Measurements from ENCODE around the gene TEX2. TPM values are rescaled to one million over a fixed set of nuclear protein-coding genes. Genes with fewer than 3 reads are reported as not detected.

TEX2 gene
- total and polyA plus RNA-seq, 5 experiments from 2014 or later: 5.2 to 14.0 (median 7.3) TPM

DNA sequence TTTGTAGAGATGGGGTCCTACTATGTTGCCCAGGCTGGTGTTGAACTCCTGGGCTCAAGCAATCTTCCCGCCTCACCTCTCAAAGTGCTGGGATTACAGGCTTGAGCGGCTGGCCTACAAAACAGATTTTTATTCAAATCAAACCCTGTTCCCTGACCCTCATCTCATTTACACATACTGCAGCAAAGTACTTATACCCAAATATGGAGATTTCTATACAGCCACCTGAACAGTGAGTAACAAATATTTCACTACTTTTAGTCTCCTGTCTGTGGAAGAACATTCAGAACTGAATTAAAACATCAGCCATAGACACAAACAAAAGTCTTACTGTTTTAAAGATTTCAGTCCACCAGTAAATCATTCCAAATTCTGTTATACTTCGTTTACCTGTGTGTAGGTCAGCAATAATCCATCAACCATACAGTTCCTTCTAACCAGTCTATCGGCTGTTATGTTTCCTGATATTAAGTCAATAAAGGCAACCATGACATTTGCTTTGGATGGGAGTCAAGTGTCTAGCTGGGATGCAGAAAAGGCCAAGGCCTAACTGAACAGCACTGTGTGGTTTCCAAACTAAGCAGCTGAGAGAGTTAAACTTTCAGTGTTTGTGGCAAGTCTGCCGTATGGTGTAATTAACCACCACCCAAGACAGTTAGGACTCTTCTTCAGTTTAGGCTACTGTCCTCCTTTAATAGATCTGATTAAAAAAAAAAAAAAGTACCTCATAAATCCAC is 155.4 kb downstream of the TEX2 start:
- peaks cover 10 to 79% (median 42%) of the 10 kb centered on the region in 4 donors for H3K4me1 Mint-ChIP-seq

DNA sequence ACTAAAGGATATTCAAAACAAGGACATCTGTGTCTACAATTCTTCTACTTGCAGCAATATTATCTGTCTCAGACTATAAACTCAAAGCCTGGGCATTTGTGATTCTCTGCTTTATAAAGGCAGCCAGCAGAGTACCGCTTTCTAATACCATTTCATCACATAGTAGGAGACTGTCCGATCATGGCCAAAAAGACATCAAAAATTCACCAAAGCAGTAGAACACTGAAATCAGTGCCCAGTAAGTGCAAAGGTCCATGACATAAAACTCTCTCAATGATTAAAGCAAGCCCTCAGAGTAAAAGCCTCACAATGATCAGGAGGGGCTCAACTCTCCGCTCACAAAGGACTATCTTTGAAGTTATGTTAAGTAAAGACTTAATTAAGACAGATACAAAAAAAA is 156.1 kb downstream of the TEX2 start:
- ATAC-seq: peak in 1 of 2 donors; percentile 1
- H3K4me3 Mint-ChIP-seq: peak overlapping the region in 9 of 10 donors; percentile 33 to 65 (median 52)
- DNase-seq: no peak
- peaks cover 12 to 81% (median 43%) of the 10 kb centered on the region in 4 donors for H3K4me1 Mint-ChIP-seq
- POLR2A ChIA-PET: interaction anchor here (0.6 to 1.7 kb wide), 9 partner anchors 8 to 400 kb away, joined by 3 to 14 read pairs (median 5); partner anchors contain the start of genes CEP95, ERN1, GH1 and ICAM2
- H3K9me3 Mint-ChIP-seq: no peaks in the 10 kb centered on the region
- no peaks in the 10 kb centered on the region for H3K27me3 Mint-ChIP-seq
- peaks cover 0 to 3% (median 0%) of the 10 kb centered on the region in 3 donors for H3K36me3 Mint-ChIP-seq
- H3K27ac Mint-ChIP-seq: peak overlapping the region; percentile 48 to 96 (median 82)

More for the DNA sequence above, 155.4 kb downstream of the TEX2 start:
- H3K4me3 Mint-ChIP-seq: peak overlapping the region in 5 of 10 donors; percentile 12 to 33 (median 20)
- ATAC-seq (no peak), DNase-seq (no peak)
- peak overlapping the region; percentile 32 to 96 (median 82) for H3K27ac Mint-ChIP-seq
- no peaks in the 10 kb centered on the region for H3K27me3 Mint-ChIP-seq
- POLR2A ChIA-PET: interaction anchor here (1.4 to 1.7 kb wide), 3 partner anchors 18 to 38 kb away, joined by 3 to 14 read pairs (median 7); partner anchors contain the start of gene ERN1
- peaks cover 0 to 3% (median 0%) of the 10 kb centered on the region in 3 donors for H3K36me3 Mint-ChIP-seq
- no peaks in the 10 kb centered on the region for H3K9me3 Mint-ChIP-seq

DNA sequence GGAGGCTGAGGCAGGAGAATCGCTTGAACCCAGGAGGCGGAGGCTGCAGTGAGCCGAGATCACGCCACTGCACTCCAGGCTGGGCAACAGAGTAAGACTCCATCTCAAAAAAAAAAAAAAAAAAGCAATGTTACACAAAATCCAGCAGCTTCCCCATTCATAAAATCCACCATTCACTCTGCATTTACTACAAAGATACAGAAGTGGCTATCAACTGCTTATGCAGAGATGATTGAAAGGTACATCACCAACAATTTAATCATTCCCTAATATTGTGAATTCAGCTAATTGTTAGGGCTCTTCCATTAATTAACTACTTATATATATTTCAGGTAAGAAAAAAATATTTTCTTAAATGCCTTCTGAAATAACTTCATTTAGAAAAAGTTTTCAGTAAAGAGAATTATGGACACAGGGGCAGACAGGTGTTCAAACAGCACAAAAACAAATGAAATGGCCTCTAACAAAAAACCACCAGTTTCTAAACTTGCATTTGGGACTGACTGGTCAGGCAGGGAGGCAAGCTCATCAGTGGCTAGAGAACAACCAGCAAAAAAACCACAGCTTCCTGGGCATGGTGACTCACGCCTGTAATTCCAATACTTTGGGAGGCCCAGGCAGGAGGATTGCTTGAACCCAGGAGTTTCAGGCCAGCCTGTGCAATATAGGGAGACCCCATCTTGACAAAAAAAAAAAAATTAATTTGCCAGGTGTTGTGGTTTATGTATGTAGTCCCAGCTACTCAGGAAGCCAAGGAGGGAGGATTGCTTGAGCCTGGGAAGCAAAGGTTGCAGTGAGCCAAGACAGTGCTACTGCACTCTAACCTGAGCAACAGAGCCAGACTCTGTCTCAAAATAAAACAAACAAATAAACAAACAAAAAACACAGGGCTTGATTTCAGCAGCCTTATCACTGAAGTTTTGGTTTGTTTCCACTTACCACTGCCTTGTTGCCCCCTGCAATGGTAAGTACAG is 159.4 kb downstream of the TEX2 start:
- H3K4me1 Mint-ChIP-seq: peaks cover 11 to 58% (median 39%) of the 10 kb centered on the region in 4 donors
- POLR2A ChIA-PET: interaction anchor here (0.6 to 1.5 kb wide), 7 partner anchors 11 to 334 kb away, joined by 3 to 6 read pairs (median 5); no protein-coding TSS in a partner anchor

GRCh38 chr17:64102627-64103390 is 160.3 kb downstream of the TEX2 start:
- Mint-ChIP-seq H3K36me3 (peaks cover 0 to 5% (median 3%) of the 10 kb centered on the region in 3 donors), H3K27ac (peak overlapping the region in 2 of 10 donors; percentile 49 to 81), H3K9me3 (no peaks in the 10 kb centered on the region), H3K4me1 (peaks cover 11 to 57% (median 42%) of the 10 kb centered on the region in 4 donors), H3K4me3 (no peak overlapping the region), H3K27me3 (no peaks in the 10 kb centered on the region)
- ATAC-seq: no peak
- no peak for DNase-seq
- POLR2A ChIA-PET: interaction anchor here (0.6 to 1.5 kb wide), 5 partner anchors 8 to 333 kb away, joined by 3 to 6 read pairs (median 5); no protein-coding TSS in a partner anchor

More for the DNA sequence above, 159.4 kb downstream of the TEX2 start:
- DNase-seq: no peak
- no peak for ATAC-seq
- Mint-ChIP-seq H3K27me3 (no peaks in the 10 kb centered on the region), H3K36me3 (peaks cover 0 to 3% (median 0%) of the 10 kb centered on the region in 3 donors), H3K27ac (peak overlapping the region in 3 of 10 donors; percentile 10 to 95 (median 78)), H3K9me3 (no peaks in the 10 kb centered on the region), H3K4me3 (peak overlapping the region in 1 of 10 donors; percentile 19)

- Mint-ChIP-seq H3K9me3 (no peaks in the 10 kb centered on the region), H3K4me1 (peaks cover 10 to 55% (median 32%) of the 10 kb centered on the region in 4 donors), H3K27ac (no peak overlapping the region), H3K36me3 (peaks cover 2 to 23% (median 18%) of the 10 kb centered on the region in 3 donors), H3K27me3 (no peaks in the 10 kb centered on the region), H3K4me3 (no peak overlapping the region)
- no peak for DNase-seq
- no peak for ATAC-seq
- POLR2A ChIA-PET: no interaction called here
Observed at GRCh38 chr17:64099543-64099942, 163.5 kb downstream of the TEX2 start.

Other genes with a start within 250 kb of the TEX2 start
- gene ICAM2, start 242.6 kb downstream of the TEX2 start, total RNA-seq: 10 to 100 TPM; 89.2 to 89.3 TPM
- gene ICAM2, start 242.6 kb downstream of the TEX2 start, polyA plus RNA-seq: 100 to 1,000 TPM; 218 to 306 (median 289) TPM
- gene ERN1, start 133.1 kb downstream of the TEX2 start, total RNA-seq: 10 to 100 TPM; 23.6 to 24.0 TPM
- 10 to 100 TPM in 2 of 3 donors, 1 to 10 TPM in 1; 9.3 to 21.2 (median 11.5) TPM for gene ERN1, start 133.1 kb downstream of the TEX2 start, polyA plus RNA-seq
- gene PECAM1, start 127.6 kb upstream of the TEX2 start, total RNA-seq: 100 to 1,000 TPM; 172 to 177 TPM
- 100 to 1,000 TPM; 168 to 264 (median 187) TPM for gene PECAM1, start 127.6 kb upstream of the TEX2 start, polyA plus RNA-seq
- not detected for gene MILR1, start 185.9 kb upstream of the TEX2 start, total RNA-seq
- gene MILR1, start 185.9 kb upstream of the TEX2 start, polyA plus RNA-seq: not detected
- 10 to 100 TPM; 72.3 to 76.0 TPM for gene POLG2, start 233.8 kb upstream of the TEX2 start, total RNA-seq
- gene POLG2, start 233.8 kb upstream of the TEX2 start, polyA plus RNA-seq: 1 to 10 TPM; 6.4 to 8.6 (median 7.1) TPM
- gene DDX5, start 243.0 kb upstream of the TEX2 start, total RNA-seq: 1,000 to 10,000 TPM; 2,287 to 2,312 TPM
- 1,000 to 10,000 TPM; 1,055 to 1,400 (median 1,067) TPM for gene DDX5, start 243.0 kb upstream of the TEX2 start, polyA plus RNA-seq
- 100 to 1,000 TPM; 143 to 153 TPM for gene CEP95, start 243.7 kb upstream of the TEX2 start, total RNA-seq
- 10 to 100 TPM in 1 of 3 donors, 1 to 10 TPM in 2; 8.6 to 20.1 (median 9.0) TPM for gene CEP95, start 243.7 kb upstream of the TEX2 start, polyA plus RNA-seq

Measured in naive thymus-derived CD8-positive, alpha-beta T cell (primary cell).